H54 (cell line): ENCODE results near the gene TNFRSF25.

Experiments
- DNase-seq: peaks from one replicate; pipeline ENCODE4 v3.0.0; 2011; ENCODE audit warnings: low spot score, mixed read lengths; ENCODE audit not compliant: insufficient read length
- FAIRE-seq: peaks from 3 replicates; lab custom pipeline; 2011; peaks lifted over from hg19 to GRCh38; lab: Jason Lieb, UNC
- POLR2A ChIP-seq: IDR thresholded peaks from 2 replicates; pipeline ENCODE4 v1.6.1; 2011; ENCODE audit warnings: low read depth, mild to moderate bottlenecking, low read length

Gene TNFRSF25

DNA sequence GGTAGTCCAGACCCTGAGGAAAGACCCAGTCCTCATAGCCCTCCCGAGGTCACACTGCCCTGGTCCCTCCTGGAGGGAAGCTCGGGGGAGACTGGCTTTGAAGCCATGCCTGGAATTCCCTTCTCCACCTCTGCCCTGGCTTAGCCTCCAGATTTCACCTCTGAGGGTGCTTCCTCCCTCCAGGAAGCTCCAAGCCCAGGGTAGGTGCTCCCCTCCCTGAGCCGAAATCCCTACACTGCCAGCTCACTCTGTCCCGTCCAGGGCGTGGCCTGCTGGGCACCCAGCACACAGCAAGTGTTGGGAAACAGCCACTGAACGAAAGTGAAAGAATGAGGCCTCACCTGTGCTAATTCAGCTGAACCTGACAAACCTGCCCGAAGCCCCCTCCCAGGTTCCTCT is 6.0 kb upstream of the TNFRSF25 start:
- DNase-seq: no peak
- FAIRE-seq: no peak
- no peak for TF ChIP-seq POLR2A

- TF ChIP-seq POLR2A: no peak
- DNase-seq: no peak
- no peak for FAIRE-seq
Measured at GRCh38 chr1:6471086-6471969, 5.4 kb upstream of the TNFRSF25 start.

- no peak for TF ChIP-seq POLR2A
- DNase-seq (no peak), FAIRE-seq (no peak)
Measured at GRCh38 chr1:6470132-6471085, 4.4 kb upstream of the TNFRSF25 start.

- no peak for TF ChIP-seq POLR2A
- FAIRE-seq: no peak
- no peak for DNase-seq
Measured at GRCh38 chr1:6468729-6469461, 2.9 kb upstream of the TNFRSF25 start.

DNA sequence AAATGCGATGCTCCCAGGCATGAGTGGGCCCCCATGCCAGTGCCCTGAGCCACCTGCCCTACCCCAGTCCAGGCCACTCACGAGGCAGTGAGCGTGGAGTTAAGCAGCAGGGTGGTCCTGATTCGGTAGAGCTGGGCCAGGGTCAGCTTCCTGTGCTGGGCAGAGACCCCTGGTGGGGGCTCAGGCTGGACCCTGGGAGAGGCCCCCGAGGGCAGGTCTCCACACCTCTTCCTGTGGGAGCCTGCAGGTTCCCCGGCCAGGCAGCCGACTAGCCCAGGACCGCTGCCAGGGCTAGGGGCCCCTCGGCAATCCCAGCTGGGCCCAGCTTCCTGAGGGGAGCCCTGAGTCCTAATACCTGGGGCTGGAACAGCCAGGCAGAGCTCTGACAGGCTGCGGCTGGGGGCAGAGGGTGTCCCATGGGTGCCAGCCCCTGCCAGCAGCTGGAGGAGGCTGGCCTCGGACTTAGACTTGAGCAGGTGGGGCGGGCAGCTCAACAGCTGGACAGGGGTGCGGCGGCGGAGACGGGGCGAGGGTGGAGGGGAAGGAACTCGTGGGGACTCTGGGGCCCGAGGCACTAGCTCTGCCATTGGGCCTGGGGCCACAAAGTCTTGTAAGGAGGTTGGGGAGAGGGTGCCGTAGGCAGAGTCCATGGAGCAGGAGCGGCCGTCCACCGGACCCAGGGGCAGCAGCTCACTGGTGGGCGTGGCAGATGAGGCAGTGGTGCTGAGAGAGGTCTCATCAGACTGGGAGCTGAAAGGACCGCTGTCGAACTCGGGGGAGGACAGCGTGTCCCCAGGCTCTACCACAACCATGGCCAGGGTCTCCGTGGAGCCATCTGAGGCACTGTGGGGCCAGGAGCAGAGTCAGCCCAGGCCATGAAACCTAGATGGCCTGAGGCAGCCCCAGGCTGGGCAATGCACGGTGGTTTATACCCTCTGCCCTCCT is 2.0 kb upstream of the TNFRSF25 start:
- no peak for FAIRE-seq
- TF ChIP-seq POLR2A: no peak
- no peak for DNase-seq

DNA sequence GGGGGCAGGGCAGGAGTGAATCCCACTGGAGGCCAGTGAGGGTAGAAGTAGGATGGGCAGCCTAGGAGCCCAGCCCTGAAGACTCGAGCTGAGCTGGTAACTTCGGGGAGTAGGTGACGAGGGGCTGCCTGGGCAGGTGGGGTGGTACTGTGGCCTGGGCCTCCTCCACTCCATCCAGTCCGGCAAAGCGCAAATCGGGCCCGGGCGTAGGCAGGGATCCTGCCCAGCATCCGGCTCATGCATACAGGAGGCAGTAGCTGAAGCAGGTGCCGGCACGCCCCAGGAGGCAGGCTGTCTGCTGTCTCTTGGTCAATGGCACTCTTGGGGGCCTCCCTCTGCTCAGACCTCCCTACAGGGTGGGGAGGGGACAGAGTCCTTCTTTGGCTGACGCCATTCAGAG is 1.3 kb upstream of the TNFRSF25 start:
- TF ChIP-seq POLR2A: no peak
- no peak for DNase-seq
- FAIRE-seq: no peak

- no peak for TF ChIP-seq POLR2A
- no peak for FAIRE-seq
- no peak for DNase-seq
Measured at GRCh38 chr1:6466751-6467150, 778 bp upstream of the TNFRSF25 start.

GRCh38 chr1:6465461-6466005 is 440 bp downstream of the TNFRSF25 start:
- no peak for DNase-seq
- no peak for FAIRE-seq

DNA sequence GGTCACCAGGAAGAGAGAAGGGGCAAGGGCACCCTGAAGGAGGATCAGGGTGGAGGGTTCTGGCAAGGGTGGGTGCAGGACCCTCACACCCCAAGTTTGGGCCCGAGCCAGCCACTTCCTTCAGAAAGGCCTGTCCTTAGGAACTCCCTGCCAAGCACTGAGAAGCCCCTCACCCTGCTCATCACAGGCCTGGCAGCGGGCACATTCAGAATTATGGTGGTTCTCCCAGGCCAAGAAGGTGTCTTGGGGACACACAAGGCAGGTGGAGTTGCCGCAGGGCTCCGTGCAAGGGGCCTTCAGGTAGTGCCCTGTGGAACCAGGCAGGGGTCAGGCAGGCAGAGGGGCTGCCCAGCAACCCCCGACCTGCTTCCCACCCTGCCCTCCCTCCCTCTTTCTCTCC is 1.1 kb downstream of the TNFRSF25 start:
- no peak for TF ChIP-seq POLR2A
- FAIRE-seq (no peak), DNase-seq (no peak)

More at GRCh38 chr1:6465461-6466005, 440 bp downstream of the TNFRSF25 start:
- TF ChIP-seq POLR2A: no peak

DNA sequence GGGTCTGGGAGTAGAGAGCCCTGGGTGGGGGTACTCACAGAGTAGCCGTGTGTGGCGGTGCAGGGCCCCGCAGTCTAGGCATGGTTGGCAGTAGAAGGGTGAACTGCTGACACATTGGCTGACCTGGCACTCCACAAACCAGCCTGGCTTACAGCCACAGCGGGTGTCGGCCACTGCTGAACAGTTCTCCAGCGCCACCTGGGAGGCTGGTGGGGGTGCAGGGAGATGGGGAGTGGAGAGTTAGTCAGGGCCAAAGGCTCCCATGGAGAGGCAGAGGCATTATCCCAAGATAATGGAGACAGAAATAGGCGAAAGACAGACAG is 1.5 kb downstream of the TNFRSF25 start:
- DNase-seq (peak; percentile 81), FAIRE-seq (peak; percentile 15)
- no peak for TF ChIP-seq POLR2A

GRCh38 chr1:6463120-6463412 is 2.9 kb downstream of the TNFRSF25 start:
- TF ChIP-seq POLR2A: no peak
- no peak for FAIRE-seq

GRCh38 chr1:6462412-6463119 is 3.4 kb downstream of the TNFRSF25 start:
- FAIRE-seq (no peak), DNase-seq (no peak)
- no peak for TF ChIP-seq POLR2A

More at GRCh38 chr1:6463120-6463412, 2.9 kb downstream of the TNFRSF25 start:
- DNase-seq: no peak
